MG63 (cell line): ENCODE data around the gene ADGRB3. TPM values are rescaled to one million over a fixed set of nuclear protein-coding genes. Genes with fewer than 3 reads are reported as not detected.

Experiments
- DNase-seq: peaks from one replicate; pipeline ENCODE4 v3.0.0-alpha.2; 2020
- H3K27me3 ChIP-seq: fragments of 250-450 bp; sonication (Bioruptor Pico); 2 replicates; pipeline ENCODE4 v1.5.1; 2020; ENCODE audit warnings: mild to moderate bottlenecking, moderate library complexity
- H3K36me3 ChIP-seq: fragments of 250-450 bp; sonication (Bioruptor Pico); 2 replicates; pipeline ENCODE4 v1.5.1; 2020; ENCODE audit warnings: mild to moderate bottlenecking, moderate library complexity
- H3K4me3 ChIP-seq: fragments of 250-450 bp; sonication (Bioruptor Pico); 2 replicates; pipeline ENCODE4 v1.5.1; 2020; ENCODE audit warnings: mild to moderate bottlenecking, moderate library complexity
- H3K9me3 ChIP-seq: fragments of 250-450 bp; sonication (Bioruptor Pico); 2 replicates; pipeline ENCODE4 v1.5.1; 2020; ENCODE audit warnings: mild to moderate bottlenecking, moderate library complexity
- total RNA-seq: library from RNA; depleted of rRNA; stranded (reverse); fragments of >200 nt; shearing (Covaris generic); gene quantifications from 2 replicates; pipeline ENCODE4 v1.2.3, GENCODE V29; 2014; ENCODE audit warnings: low replicate concordance

ADGRB3 gene
- total RNA-seq, 1 experiment from 2014 or later, result not detected

GRCh38 chr6:68639826-68640490 lies 4.9 kb downstream of the ADGRB3 start:
- H3K9me3 ChIP-seq, result no peaks in the 10 kb centered on the region
- no peak for DNase-seq
- no peak overlapping the region for H3K4me3 ChIP-seq
- H3K27me3 ChIP-seq, result peaks cover 19% of the 10 kb centered on the region
- no peaks in the 10 kb centered on the region for H3K36me3 ChIP-seq

- DNase-seq, result no peak
- H3K4me3 ChIP-seq, result no peak overlapping the region
- H3K9me3 ChIP-seq, result no peaks in the 10 kb centered on the region
- peaks cover 17% of the 10 kb centered on the region for H3K27me3 ChIP-seq
- H3K36me3 ChIP-seq, result no peaks in the 10 kb centered on the region
Measured at GRCh38 chr6:68640491-68640835, 5.4 kb downstream of the ADGRB3 start.

DNA sequence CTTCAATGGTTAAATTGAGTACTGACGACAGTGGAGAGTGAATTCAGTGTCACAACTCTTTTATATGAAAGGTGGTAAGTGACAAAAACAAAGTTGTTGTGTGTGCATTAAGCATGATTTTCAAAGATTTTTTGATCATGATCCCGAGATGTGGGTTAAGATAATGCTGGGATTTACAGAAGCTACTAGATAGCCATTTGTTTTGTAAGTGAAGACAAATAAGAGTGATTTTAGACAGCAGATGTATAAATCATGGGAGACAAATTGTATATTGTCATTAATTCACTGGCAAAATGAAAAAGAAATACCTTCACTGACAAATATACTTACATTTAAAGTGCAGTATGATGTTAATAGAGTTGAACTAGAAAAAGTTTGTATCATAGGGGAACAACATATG lies 6.1 kb downstream of the ADGRB3 start:
- H3K36me3 ChIP-seq, result no peaks in the 10 kb centered on the region
- H3K4me3 ChIP-seq, result no peak overlapping the region
- H3K27me3 ChIP-seq, result peaks cover 10% of the 10 kb centered on the region
- no peaks in the 10 kb centered on the region for H3K9me3 ChIP-seq
- no peak for DNase-seq

- H3K9me3 ChIP-seq, result no peaks in the 10 kb centered on the region
- DNase-seq, result no peak
- no peaks in the 10 kb centered on the region for H3K36me3 ChIP-seq
- no peak overlapping the region for H3K4me3 ChIP-seq
- H3K27me3 ChIP-seq, result peaks cover 10% of the 10 kb centered on the region
Measured at GRCh38 chr6:68642081-68642480, 7.0 kb downstream of the ADGRB3 start.

DNA sequence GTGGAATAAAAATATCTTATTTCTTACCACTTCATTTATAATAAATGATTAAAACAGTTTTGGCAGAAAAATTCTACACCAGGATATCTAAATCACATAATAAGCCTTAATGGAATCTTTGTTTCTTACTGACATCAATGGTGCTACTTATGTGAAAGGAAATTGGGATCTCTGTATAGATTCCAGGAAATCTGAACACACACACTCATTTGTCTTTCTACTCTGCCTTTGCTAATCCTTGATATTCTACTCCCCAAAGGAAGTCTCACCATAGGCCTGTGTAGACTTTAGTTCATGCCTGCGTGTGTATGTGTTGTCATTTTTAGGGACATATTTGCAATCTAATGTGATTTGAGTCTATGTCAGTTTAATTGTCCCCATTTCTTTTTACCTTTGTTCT lies 7.9 kb downstream of the ADGRB3 start:
- peaks cover 7% of the 10 kb centered on the region for H3K27me3 ChIP-seq
- H3K4me3 ChIP-seq, result no peak overlapping the region
- H3K36me3 ChIP-seq, result no peaks in the 10 kb centered on the region
- H3K9me3 ChIP-seq, result no peaks in the 10 kb centered on the region
- no peak for DNase-seq

- H3K4me3 ChIP-seq, result no peak overlapping the region
- no peak for DNase-seq
Measured at GRCh38 chr6:68649669-68650068, 14.6 kb downstream of the ADGRB3 start.

DNA sequence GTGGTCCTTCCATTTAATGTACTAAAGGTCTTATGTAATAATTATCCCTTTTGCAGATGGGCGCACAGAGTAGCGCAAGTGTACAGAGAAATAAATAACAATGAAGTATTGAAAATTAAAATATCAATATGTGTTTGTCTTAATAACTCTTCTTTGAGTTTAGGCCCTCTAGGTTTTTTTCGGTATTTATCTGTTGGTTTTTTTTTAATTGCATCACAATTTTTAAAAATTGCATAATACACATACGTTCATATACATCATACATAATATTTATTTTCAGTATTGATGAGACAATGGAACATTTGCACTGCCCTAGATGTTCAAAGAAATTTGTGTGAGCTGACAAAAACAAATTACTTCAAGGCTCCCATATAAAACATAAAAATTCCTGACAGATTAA lies 15.1 kb downstream of the ADGRB3 start:
- Histone ChIP-seq H3K9me3 (no peaks in the 10 kb centered on the region), H3K27me3 (peaks cover 2% of the 10 kb centered on the region; the same call in 1 of the 2 replicates), H3K36me3 (no peaks in the 10 kb centered on the region), H3K4me3 (no peak overlapping the region)
- DNase-seq, result no peak

More at GRCh38 chr6:68649669-68650068, 14.6 kb downstream of the ADGRB3 start:
- Histone ChIP-seq H3K36me3 (no peaks in the 10 kb centered on the region), H3K9me3 (no peaks in the 10 kb centered on the region), H3K27me3 (peaks cover 2% of the 10 kb centered on the region; the same call in 1 of the 2 replicates)

GRCh38 chr6:68651011-68651985 lies 16.2 kb downstream of the ADGRB3 start:
- no peaks in the 10 kb centered on the region for H3K36me3 ChIP-seq
- H3K27me3 ChIP-seq, result peaks cover 2% of the 10 kb centered on the region; the same call in 1 of the 2 replicates
- DNase-seq, result peak; percentile 17
- H3K4me3 ChIP-seq, result no peak overlapping the region
- H3K9me3 ChIP-seq, result no peaks in the 10 kb centered on the region

GRCh38 chr6:68652117-68652536 lies 17.0 kb downstream of the ADGRB3 start:
- H3K27me3 ChIP-seq, result no peaks in the 10 kb centered on the region
- no peaks in the 10 kb centered on the region for H3K36me3 ChIP-seq
- H3K4me3 ChIP-seq, result no peak overlapping the region
- H3K9me3 ChIP-seq, result no peaks in the 10 kb centered on the region
- DNase-seq, result no peak

- peaks cover 4% of the 10 kb centered on the region; the same call in 1 of the 2 replicates for H3K27me3 ChIP-seq
- H3K36me3 ChIP-seq, result no peaks in the 10 kb centered on the region
- no peak overlapping the region for H3K4me3 ChIP-seq
- DNase-seq, result no peak
- H3K9me3 ChIP-seq, result no peaks in the 10 kb centered on the region
Measured at GRCh38 chr6:68653074-68653705, 18.1 kb downstream of the ADGRB3 start.

DNA sequence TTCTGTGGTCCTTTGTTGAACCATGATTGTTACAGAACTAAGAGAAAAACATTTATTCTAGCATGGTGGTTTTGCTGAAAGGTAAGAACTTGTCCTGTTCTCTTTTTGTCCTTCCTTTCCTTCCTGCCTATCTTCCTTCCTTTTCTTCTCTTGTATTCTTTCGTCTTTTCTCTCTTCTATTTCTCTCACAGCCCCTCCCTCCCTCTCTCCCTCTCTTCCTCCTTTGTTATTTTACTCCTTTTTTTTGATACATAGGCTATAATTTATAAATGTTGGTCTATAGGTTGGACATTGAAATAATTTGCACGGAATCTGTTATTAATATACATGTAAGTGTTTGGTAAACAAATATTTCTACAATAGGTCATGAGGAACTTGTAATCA lies 18.6 kb downstream of the ADGRB3 start:
- H3K9me3 ChIP-seq, result no peaks in the 10 kb centered on the region
- H3K36me3 ChIP-seq, result no peaks in the 10 kb centered on the region
- DNase-seq, result no peak
- H3K4me3 ChIP-seq, result no peak overlapping the region
- peaks cover 4% of the 10 kb centered on the region; the same call in 1 of the 2 replicates for H3K27me3 ChIP-seq

GRCh38 chr6:68654134-68654533 lies 19.1 kb downstream of the ADGRB3 start:
- H3K4me3 ChIP-seq, result no peak overlapping the region
- no peaks in the 10 kb centered on the region for H3K36me3 ChIP-seq
- no peak for DNase-seq
- peaks cover 4% of the 10 kb centered on the region; the same call in 1 of the 2 replicates for H3K27me3 ChIP-seq
- H3K9me3 ChIP-seq, result no peaks in the 10 kb centered on the region

- no peak for DNase-seq
Measured at GRCh38 chr6:68655028-68655427, 19.9 kb downstream of the ADGRB3 start.

GRCh38 chr6:68657374-68658139 lies 22.5 kb downstream of the ADGRB3 start:
- Histone ChIP-seq H3K36me3 (no peaks in the 10 kb centered on the region), H3K9me3 (no peaks in the 10 kb centered on the region), H3K27me3 (peaks cover 4% of the 10 kb centered on the region; the same call in 1 of the 2 replicates), H3K4me3 (no peak overlapping the region)
- no peak for DNase-seq

More at GRCh38 chr6:68655028-68655427, 19.9 kb downstream of the ADGRB3 start:
- H3K36me3 ChIP-seq, result no peaks in the 10 kb centered on the region
- no peak overlapping the region for H3K4me3 ChIP-seq
- peaks cover 4% of the 10 kb centered on the region; the same call in 1 of the 2 replicates for H3K27me3 ChIP-seq
- no peaks in the 10 kb centered on the region for H3K9me3 ChIP-seq

- no peak for DNase-seq
- Histone ChIP-seq H3K36me3 (no peaks in the 10 kb centered on the region), H3K9me3 (no peaks in the 10 kb centered on the region), H3K4me3 (no peak overlapping the region), H3K27me3 (peaks cover 4% of the 10 kb centered on the region; the same call in 1 of the 2 replicates)
Measured at GRCh38 chr6:68658338-68658737, 23.3 kb downstream of the ADGRB3 start.

GRCh38 chr6:68673255-68673654 lies 38.2 kb downstream of the ADGRB3 start:
- no peaks in the 10 kb centered on the region for H3K36me3 ChIP-seq
- H3K4me3 ChIP-seq, result no peak overlapping the region
- H3K27me3 ChIP-seq, result 0 out of 2 replicates have a peak, but pooled peaks cover 2% of the 10 kb centered on the region
- no peak for DNase-seq
- H3K9me3 ChIP-seq, result no peaks in the 10 kb centered on the region
